NCI-H82 (cell line): ENCODE results near the gene RANBP17.
"Not testable (repeated sequence)": the region's sequence is repeated elsewhere in the genome, so short reads cannot be mapped to it uniquely, and the experiment has no call there.

Experiments used
- DNase-seq: peaks from one replicate; lab custom pipeline; 2025; lab: John Stamatoyannopoulos, UW

The RANBP17 gene

DNA sequence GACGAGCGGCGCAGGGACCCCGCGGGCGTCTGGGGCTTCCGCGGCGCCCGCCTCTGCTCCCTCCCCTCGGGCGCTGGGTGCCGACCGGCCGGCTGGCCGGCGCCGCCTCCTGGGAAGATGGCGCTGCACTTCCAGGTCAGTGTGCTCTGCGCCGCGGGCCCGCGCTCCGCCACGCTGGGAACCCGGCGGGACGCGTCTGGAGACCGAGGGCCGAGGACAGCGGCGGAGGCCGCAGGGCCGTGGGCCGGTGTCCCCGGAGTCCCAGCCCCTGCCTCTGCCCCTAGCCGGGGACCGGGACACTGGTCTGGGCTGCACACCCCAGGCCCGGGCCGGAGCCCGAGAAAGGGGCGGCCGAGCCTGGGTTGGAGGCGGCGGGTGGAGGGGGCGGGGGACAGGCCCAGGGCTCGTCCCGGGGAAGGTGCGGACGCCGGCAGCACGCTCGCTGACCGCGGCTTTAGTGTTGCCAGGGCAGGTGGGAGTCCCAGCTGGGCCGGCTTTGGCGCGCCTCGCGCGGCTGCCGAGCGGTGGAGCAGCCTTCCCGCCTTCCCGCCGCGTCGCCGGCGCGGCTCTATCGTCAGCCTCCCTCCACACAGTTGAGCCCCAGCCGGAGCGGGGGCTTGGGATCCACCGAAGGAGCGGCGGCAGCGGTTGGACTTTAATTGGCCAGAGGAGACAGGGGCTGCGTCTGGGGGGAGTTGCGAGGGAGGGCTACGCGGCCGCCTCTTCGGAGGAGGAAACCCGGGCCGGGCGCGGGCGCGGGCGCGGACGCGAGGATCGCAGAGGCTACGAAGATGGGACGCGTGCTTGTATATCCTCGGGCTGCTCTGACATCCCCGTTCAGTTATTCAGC is at the start of gene RANBP17:
RANBP17 (plus strand) TSS at position 102 of the 850 bp plus-strand sequence.
- peak; percentile 1 for DNase-seq

DNA sequence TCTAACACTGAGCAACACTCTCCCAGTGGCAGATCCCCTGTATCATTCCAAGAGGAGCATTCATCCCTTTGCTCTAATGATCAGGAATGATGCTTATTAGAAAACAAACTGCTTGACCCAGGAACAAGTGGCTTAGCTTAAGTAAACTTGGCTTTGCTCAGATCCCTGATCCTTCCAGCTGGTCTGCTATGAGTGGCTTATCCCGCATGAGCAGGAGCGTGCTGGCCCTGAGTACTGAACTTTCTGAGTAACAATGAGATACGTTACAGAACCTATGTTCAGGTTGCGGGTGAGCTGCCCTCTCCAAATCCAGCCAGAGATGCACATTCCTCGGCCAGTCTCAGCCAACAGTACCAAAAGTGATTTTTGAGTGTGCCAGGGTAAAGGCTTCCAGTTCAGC is 48.6 kb upstream of the RANBP17 start:
- peak; percentile 26 for DNase-seq

- DNase-seq: no peak
Observed at GRCh38 chr5:170817195-170817594, 44.6 kb upstream of the RANBP17 start.

DNA sequence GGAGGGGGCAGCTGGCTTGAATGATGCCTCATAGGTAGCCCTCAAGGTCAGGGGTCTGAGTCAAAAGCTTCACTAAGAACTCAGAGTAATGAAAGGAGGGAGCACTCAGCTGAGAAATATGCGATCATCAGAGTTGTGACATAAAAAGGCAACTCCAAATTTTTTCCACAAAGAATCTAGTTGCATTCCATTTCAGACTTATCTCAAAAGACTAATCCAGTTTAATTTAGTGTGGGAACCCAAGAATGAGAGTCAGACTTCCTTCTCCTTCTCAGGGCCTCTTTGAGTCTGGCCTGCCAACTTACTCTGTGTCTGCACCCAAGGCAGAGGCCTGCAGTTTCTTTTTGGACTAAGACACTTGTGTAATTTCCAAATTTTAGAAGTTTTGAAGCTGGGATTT is 43.6 kb upstream of the RANBP17 start:
- no peak for DNase-seq

DNA sequence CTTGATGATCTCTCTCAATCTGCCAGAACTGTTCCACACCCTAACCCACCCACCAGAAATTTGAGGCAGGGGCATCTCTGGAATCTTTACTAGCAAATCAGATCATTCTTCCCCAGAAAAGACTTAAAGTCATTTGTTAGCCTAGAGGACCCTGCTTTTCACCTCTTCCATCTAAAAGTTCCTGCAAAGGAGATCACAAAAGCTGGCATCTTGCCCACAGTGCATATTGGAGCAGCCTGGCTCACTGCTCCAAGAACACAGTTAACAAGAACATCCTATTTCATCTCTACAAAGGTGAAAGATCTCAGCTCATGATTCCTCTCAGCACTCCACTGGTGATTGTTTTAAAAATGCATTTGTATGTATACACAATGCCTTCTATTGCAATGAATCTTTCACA is 42.0 kb upstream of the RANBP17 start:
- DNase-seq: no peak

DNA sequence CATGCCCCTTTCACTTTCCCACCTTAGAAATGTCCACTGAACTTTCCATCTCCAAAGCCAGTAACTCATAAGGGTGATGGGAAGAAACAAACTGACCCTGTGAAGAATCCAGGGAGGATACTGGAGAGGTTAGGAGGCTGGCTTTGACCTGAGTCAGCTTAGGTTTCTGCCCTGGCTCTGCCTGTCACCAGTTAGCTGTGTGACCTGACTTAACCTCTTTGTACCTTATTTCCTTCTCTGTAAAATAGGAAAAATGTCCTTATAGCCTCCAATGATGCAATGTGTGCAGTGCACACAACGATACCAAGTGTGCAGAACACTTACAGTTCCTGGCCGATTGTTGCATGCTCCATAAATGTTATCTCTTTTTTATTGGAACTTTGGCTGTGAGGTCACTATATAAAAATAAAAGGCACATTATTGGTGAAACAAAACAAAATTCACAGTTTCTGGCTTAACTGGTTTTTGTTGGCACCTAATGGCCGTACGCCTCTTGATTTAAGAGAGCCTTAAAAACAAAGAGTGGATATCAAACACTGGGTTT is 40.5 kb upstream of the RANBP17 start:
- DNase-seq: no peak

- no peak for DNase-seq
Observed at GRCh38 chr5:170826117-170826516, 35.7 kb upstream of the RANBP17 start.

DNA sequence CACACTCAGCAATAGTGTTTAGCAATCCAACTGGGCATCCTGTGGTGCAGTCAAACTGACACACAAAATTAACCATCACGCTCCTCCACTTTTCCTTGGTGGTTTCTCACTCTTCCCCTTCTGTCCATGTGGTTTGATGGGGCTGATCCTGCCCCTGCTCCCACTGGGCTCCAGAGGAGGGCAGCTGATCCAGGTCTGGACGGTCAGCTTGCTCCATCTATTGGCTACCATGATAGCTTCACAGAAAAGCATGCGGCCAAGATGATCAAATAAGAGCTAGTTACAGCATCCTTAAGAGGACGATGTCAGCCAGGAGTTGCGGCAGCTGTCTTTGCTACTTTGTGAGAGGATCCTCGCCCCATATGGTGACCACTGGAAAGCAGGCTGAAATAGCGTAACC is 29.6 kb upstream of the RANBP17 start:
- no peak for DNase-seq

- DNase-seq: not testable (repeated sequence)
Observed at GRCh38 chr5:170833981-170834380, 27.8 kb upstream of the RANBP17 start.

- DNase-seq: no peak
Observed at GRCh38 chr5:170836226-170836625, 25.6 kb upstream of the RANBP17 start.

DNA sequence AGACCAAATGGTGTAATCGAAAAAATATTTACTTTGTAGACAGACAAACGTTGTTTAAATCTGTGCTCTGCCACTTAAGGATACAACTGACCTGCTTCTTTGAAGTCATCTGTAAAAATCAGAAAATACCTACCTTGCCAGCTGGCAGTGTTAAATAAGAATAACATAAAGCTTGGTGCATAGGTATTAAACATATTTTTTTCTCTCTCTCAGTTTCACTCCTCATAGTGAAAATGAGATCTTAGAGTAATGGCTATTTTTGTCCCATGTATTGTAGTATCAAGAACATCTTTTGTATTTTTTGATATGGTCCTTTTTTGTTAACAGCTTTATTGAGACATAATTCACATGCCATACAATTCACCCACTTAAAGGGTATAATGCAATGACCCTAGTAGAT is 17.9 kb upstream of the RANBP17 start:
- no peak for DNase-seq

DNA sequence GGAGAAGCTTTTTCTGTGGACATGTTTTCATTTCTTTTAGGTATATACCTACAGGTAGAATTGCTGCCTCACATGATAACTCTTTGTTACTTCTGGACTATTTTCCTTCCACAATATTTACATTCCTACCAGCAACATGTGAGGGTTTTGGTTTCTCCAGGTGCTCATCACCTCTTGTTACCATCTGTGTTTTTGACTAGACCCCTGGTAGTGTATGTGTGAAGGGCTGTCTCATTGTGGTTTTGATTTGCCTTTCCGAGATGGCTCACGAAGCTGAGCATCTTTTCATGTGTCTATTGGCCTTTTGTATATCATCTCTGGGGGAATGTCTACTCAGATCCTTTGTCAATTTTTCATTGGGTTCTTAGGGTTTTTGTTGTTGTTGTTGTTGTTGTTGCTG is 17.2 kb upstream of the RANBP17 start:
- no peak for DNase-seq

- no peak for DNase-seq
Observed at GRCh38 chr5:170846416-170846815, 15.4 kb upstream of the RANBP17 start.

DNA sequence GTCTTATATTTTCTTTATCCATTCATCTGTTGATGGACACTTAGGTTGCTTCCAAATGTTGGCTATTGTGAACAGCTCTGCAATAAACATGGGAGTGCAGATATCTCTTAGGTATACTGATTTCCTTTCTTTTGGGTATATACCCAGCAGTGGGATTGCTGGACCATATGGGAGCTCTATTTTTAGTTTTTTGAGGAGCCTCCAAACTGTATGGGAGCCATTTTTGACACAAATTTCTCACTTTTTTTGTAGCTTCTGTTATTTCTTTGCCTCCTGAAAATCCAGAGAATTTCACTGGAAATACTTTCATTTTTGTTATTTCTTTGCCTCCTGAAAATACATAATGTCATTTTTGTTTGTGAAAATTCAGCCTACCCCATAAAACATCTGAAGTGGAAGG is 15.0 kb upstream of the RANBP17 start:
- DNase-seq: no peak

DNA sequence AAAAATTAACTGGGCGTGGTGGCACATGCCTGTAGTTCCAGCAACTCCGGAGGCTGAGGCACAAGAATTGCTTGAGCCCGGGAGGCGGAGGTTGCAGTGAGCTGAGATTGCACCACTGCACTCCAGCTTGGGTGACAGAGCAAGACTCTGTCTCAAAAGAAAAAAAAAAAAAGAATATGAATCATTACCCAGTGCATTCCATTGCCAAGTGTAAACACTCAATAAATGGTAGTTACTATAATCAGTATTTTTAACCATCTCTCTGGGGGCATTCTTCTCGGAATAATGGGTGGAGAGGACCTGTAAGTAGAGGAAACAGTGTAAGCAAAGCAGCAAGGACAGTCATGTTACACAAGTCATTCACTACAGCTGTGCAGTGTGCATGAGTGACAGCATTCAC is 13.8 kb upstream of the RANBP17 start:
- no peak for DNase-seq

DNA sequence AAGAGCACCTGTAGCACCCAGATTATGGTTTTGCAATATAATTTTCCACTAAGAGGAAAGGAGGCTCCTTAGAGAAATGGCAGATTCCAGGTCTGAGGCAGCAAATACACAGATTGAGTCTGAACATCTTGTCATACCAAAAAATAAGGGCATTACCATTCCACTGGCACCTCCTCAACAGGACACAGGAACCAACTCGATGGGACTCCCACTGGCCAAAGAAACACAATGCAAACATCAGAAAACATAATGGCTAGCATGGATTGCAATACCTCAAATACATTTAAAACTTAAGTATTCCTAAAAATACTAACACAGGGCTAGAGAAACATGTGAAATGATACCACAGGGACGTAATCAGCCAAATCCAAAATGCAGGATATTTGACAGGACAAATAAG is 12.4 kb upstream of the RANBP17 start:
- no peak for DNase-seq

DNA sequence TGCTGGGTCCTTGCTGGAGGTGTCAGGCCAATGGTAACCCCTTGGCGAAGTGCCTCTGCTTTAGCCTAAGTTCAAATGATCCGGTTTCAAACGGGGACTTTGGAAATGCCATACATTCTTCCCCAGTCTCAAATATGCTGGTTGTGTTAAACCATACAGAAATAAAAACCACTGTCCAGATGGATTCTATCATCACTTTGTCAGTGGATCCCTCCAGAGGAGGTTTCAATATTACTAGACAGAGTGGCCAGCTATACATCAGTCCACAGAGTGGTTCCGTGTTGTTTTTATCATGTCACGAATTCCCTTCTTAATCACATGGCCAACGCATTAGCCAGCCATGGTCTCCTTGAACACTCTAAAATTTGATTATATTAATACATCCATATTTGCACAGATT is 7.3 kb upstream of the RANBP17 start:
- DNase-seq: no peak

- DNase-seq: no peak
Observed at GRCh38 chr5:170857066-170857465, 4.8 kb upstream of the RANBP17 start.

DNA sequence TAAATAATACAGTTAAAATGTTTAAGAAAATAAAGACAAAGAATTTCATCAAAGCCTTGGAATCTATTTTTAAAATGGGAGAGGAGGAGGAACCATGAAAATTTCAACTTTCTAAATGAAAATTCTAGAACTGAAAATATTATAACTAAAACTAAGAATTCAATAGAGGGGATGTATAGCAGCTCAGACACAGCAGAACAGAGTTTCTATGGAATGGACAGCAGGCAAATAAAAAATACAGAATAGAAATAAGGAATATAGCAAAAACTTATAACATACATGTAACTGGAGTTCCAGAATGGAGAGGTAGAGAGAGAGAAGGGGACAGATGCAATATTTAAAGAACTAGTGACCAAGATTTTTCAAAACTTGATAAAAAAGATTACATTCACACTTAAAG is 1.4 kb upstream of the RANBP17 start:
- DNase-seq: no peak

- DNase-seq: no peak
Observed at GRCh38 chr5:170860818-170861666, 776 bp upstream of the RANBP17 start.

DNA sequence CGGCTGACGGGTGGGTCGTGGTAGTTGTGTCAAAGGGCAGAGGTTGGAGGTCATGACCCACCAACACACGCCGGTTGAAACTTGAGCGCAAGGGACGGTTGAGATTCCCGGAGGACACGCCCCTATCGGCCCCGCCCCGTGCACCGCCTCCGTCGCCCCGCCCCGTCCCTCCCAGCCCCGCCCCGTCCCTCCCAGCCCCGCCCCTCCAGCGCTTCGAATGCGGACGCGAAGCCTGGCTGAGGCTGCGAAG is 226 bp upstream of the RANBP17 start:
- DNase-seq: no peak

GRCh38 chr5:170863646-170864045 is 1.8 kb downstream of the RANBP17 start:
- DNase-seq: no peak

DNA sequence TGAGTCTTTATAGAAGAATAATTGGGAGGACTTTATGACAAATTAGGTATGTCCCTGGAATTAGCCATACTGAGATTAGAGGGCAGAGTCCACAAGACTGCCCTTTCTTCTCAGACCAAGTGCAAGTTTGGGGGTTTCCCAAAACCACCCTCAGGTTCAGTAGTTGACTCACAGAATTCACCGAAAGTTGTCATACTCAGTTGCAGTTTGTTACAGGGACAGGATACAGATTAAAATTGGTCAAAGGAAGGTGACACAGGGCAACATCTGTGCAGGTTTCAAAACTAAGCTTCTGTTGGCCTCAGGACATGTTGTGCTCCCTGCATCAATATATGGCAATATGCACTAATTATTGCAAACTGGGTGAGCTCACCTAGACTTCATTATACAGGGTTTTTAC is 3.8 kb downstream of the RANBP17 start:
- no peak for DNase-seq
